MM.1S (cell line): ENCODE results near the gene MSANTD1.

Experiments
- EZH2phosphoT487 ChIP-seq: fragments of 300-600 bp; sonication (generic); IDR thresholded peaks from 2 replicates; pipeline ENCODE4 v1.6.1; 2018; ENCODE audit warnings: antibody characterized with exemption, low read length
- TF ChIP-seq, protein P1 (sequence below): fragments of 300-600 bp; sonication (generic); IDR thresholded peaks from 2 replicates; pipeline ENCODE4 v1.5.1; 2016; ENCODE audit warnings: antibody characterized with exemption, low read length, mixed read lengths

DNA sequence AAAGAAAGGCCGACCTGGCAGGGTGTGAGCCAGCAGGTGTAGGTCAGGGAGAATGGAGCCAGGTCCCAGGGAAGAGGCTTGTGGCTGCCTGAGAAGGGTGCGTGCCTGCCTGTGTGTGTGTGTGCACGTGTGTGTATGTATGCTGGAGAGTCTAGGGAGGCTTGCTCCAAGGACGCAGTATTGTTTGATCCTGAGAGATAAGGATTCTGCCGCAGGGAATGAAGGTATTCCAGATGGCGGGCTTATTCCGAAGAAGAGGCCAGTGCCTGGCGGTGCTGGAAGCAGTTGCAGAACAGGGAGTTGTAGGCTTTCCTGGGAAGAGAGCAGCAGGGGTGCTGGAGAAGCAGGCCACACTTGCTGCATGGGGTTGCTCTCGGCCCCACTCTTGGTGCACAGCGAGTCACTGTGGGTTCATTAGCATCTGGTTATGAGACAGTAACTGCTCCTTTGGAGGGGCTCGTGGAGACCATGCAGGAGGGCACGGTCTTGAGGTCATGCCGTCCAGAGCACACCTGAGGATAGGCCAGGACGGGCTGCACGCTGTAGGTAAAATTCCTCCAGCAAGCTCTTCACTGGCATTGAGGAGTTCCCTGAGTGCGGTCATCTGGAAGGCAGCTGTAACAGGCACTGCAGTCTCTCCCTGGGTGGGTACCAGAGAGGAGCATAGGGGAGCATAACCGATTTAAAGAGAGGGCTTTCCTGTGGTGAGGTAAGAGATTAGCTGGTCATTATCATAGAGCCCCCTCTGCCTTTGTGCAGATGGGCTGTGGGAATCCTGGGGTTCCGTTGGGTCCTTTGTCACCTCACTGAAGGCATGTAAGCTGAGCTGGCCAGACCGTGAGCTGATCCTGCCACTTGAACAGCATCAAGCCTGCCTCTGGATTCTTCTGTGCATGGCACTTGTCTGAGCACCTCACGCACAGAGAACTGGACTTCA, 29.9 kb upstream of the MSANTD1 start:
- TF ChIP-seq, protein P1, sequence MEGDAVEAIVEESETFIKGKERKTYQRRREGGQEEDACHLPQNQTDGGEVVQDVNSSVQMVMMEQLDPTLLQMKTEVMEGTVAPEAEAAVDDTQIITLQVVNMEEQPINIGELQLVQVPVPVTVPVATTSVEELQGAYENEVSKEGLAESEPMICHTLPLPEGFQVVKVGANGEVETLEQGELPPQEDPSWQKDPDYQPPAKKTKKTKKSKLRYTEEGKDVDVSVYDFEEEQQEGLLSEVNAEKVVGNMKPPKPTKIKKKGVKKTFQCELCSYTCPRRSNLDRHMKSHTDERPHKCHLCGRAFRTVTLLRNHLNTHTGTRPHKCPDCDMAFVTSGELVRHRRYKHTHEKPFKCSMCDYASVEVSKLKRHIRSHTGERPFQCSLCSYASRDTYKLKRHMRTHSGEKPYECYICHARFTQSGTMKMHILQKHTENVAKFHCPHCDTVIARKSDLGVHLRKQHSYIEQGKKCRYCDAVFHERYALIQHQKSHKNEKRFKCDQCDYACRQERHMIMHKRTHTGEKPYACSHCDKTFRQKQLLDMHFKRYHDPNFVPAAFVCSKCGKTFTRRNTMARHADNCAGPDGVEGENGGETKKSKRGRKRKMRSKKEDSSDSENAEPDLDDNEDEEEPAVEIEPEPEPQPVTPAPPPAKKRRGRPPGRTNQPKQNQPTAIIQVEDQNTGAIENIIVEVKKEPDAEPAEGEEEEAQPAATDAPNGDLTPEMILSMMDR: no peak
- TF ChIP-seq EZH2phosphoT487: no peak
